Dermis lymphatic vessel endothelial cell (primary cell): ENCODE data around the gene ANGPTL1. TPM values are rescaled to one million over a fixed set of nuclear protein-coding genes. Genes with fewer than 3 reads are reported as not detected.

Experiments used
- total RNA-seq: library from RNA; depleted of rRNA; stranded (reverse); fragments of >200 nt; gene quantifications from 2 replicates; pipeline ENCODE4 v1.2.1, GENCODE V29; 2014

Gene ANGPTL1, protein sequence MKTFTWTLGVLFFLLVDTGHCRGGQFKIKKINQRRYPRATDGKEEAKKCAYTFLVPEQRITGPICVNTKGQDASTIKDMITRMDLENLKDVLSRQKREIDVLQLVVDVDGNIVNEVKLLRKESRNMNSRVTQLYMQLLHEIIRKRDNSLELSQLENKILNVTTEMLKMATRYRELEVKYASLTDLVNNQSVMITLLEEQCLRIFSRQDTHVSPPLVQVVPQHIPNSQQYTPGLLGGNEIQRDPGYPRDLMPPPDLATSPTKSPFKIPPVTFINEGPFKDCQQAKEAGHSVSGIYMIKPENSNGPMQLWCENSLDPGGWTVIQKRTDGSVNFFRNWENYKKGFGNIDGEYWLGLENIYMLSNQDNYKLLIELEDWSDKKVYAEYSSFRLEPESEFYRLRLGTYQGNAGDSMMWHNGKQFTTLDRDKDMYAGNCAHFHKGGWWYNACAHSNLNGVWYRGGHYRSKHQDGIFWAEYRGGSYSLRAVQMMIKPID
- not detected in 2 replicates for total RNA-seq

GRCh38 chr1:178870944-178871343, at the start of gene ANGPTL1:
Gene ANGPTL1 (minus strand): TSS chr1:178871077. CDS start chr1:178865776, 5,301 bp downstream.

Other genes starting within 250 kb of the ANGPTL1 start
- 34.1 and 40.9 TPM in 2 replicates for gene RALGPS2, start 145.8 kb downstream of the ANGPTL1 start, total RNA-seq
- gene FAM20B, start 154.8 kb upstream of the ANGPTL1 start, total RNA-seq = 28.9 and 29.0 TPM in 2 replicates
- 25.4 and 28.5 TPM in 2 replicates for gene TOR3A, start 211.0 kb upstream of the ANGPTL1 start, total RNA-seq